MCF 10A (cell line): ENCODE data around the gene CD34. TPM values are rescaled to one million over a fixed set of nuclear protein-coding genes. Genes with fewer than 3 reads are reported as not detected.
"Not testable (repeated sequence)": the region's sequence is repeated elsewhere in the genome, so short reads cannot be mapped to it uniquely, and the experiment has no call there.

Experiments
- BruUV-seq: library from RNA; stranded (reverse); fragments of 400-500 nt; replicated peaks from 2 replicates; lab custom pipeline; 2021; lab: Mats Ljungman, UMichigan
- CTCF ChIA-PET: fragments of 300-600 bp; sonication (Branson Sonifier 250); formaldehyde crosslinking; extraction: SDS; loops from one replicate; lab custom pipeline; 2021; ENCODE audit warnings: antibody characterized with exemption, inconsistent platforms; lab: Yijun Ruan, JAX
- POLR2A ChIA-PET: fragments of 300-600, 350-650 bp; sonication (Branson Sonifier 250); formaldehyde crosslinking; extraction: SDS; loops from one replicate; lab custom pipeline; 2020; ENCODE audit warnings: antibody characterized with exemption, inconsistent platforms; lab: Yijun Ruan, JAX
- DNase-seq: peaks from one replicate; pipeline ENCODE4 v3.0.0-alpha.2; 2018; ENCODE audit not compliant: unreplicated experiment
- H3K27ac Mint-ChIP-seq: one replicate; pipeline ENCODE4 v1.8.0; 2022; ENCODE audit warnings: mild to moderate bottlenecking, low read depth, mixed read lengths; ENCODE audit not compliant: unreplicated experiment
- H3K27me3 Mint-ChIP-seq: one replicate; pipeline ENCODE4 v1.8.0; 2022; ENCODE audit warnings: mixed read lengths; ENCODE audit not compliant: insufficient read depth, unreplicated experiment
- H3K36me3 Mint-ChIP-seq: one replicate; pipeline ENCODE4 v1.8.0; 2022; ENCODE audit warnings: mild to moderate bottlenecking, moderate library complexity, mixed read lengths; ENCODE audit not compliant: insufficient read depth, unreplicated experiment
- H3K4me1 Mint-ChIP-seq: one replicate; pipeline ENCODE4 v1.8.0; 2022; ENCODE audit warnings: mixed read lengths; ENCODE audit not compliant: insufficient read depth, unreplicated experiment
- H3K4me3 Mint-ChIP-seq: one replicate; pipeline ENCODE4 v1.8.0; 2022; ENCODE audit warnings: mild to moderate bottlenecking, moderate library complexity, mixed read lengths; ENCODE audit not compliant: unreplicated experiment
- H3K9me3 Mint-ChIP-seq: one replicate; pipeline ENCODE4 v1.8.0; 2022; ENCODE audit warnings: mixed read lengths; ENCODE audit not compliant: unreplicated experiment
- CTCF ChIP-seq: fragments of 200-600 bp; IDR thresholded peaks from one replicate; pipeline ENCODE4 v1.8.0; 2022; ENCODE audit warnings: antibody characterized with exemption, mild to moderate bottlenecking; ENCODE audit not compliant: unreplicated experiment
- intact Hi-C: fragments of 100-400 bp; cut with micrococcal nuclease; formaldehyde crosslinking; loops from 2 replicates; pipeline ENCODE4 v1.14.1; 2022
- total RNA-seq: library from RNA; stranded (reverse); gene quantifications from 2 replicates; pipeline ENCODE4 v1.2.3, GENCODE V29; 2022

Gene CD34
- total RNA-seq, 1 experiment from 2014 or later = not detected

GRCh38 chr1:207933205-207933800, 22.4 kb upstream of the CD34 start:
- Mint-ChIP-seq H3K27me3 (peaks cover under 1% of the 10 kb centered on the region), H3K4me1 (peaks cover 6% of the 10 kb centered on the region), H3K27ac (no peak overlapping the region), H3K36me3 (no peaks in the 10 kb centered on the region), H3K4me3 (no peak overlapping the region), H3K9me3 (no peaks in the 10 kb centered on the region)
- ChIA-PET POLR2A (interaction anchor here (1.3 kb wide), 1 partner anchor 12 kb away, joined by 4 read pairs; no protein-coding TSS in a partner anchor), CTCF (interaction anchor here (0.7 to 1.1 kb wide), 3 partner anchors 8 to 48 kb away, joined by 3 read pairs; no protein-coding TSS in a partner anchor)
- TF ChIP-seq CTCF = no peak
- intact Hi-C loops = no loop called here
- no peak for DNase-seq
- no TSS peak for BruUV-seq

- H3K4me3 Mint-ChIP-seq = no peak overlapping the region
- no peak overlapping the region for H3K27ac Mint-ChIP-seq
- no peak for TF ChIP-seq CTCF
- intact Hi-C loops = no loop called here
- H3K27me3 Mint-ChIP-seq = peaks cover 22% of the 10 kb centered on the region
- ChIA-PET CTCF (interaction anchor here (0.6 to 3.9 kb wide), 6 partner anchors 30 to 130 kb away, joined by 3 to 20 read pairs (median 8); no protein-coding TSS in a partner anchor), POLR2A (interaction anchor here (0.5 to 1.2 kb wide), 5 partner anchors 18 to 558 kb away, joined by 3 read pairs; no protein-coding TSS in a partner anchor)
- H3K9me3 Mint-ChIP-seq = no peaks in the 10 kb centered on the region
- DNase-seq = no peak
- BruUV-seq = no TSS peak
- H3K4me1 Mint-ChIP-seq = no peaks in the 10 kb centered on the region
- H3K36me3 Mint-ChIP-seq = no peaks in the 10 kb centered on the region
These were observed 16.1 kb upstream of the CD34 start for GRCh38 chr1:207926984-207927383.

- ChIA-PET CTCF (interaction anchor here (0.6 to 3.9 kb wide), 5 partner anchors 12 to 349 kb away, joined by 3 to 20 read pairs (median 13); no protein-coding TSS in a partner anchor), POLR2A (interaction anchor here (0.9 to 3.0 kb wide), 3 partner anchors 10 to 21 kb away, joined by 3 to 10 read pairs (median 3); no protein-coding TSS in a partner anchor)
- H3K27ac Mint-ChIP-seq, DNase-seq, H3K4me3 Mint-ChIP-seq, H3K9me3 Mint-ChIP-seq, BruUV-seq, intact Hi-C loops, H3K4me1 Mint-ChIP-seq, H3K36me3 Mint-ChIP-seq: not testable (repeated sequence)
- peaks cover 32% of the 10 kb centered on the region for H3K27me3 Mint-ChIP-seq
These were observed 15.0 kb upstream of the CD34 start for GRCh38 chr1:207925969-207926368.

GRCh38 chr1:207925210-207925609, 14.3 kb upstream of the CD34 start:
- intact Hi-C loops = no loop called here
- Mint-ChIP-seq H3K27ac (no peak overlapping the region), H3K4me1 (no peaks in the 10 kb centered on the region), H3K36me3 (no peaks in the 10 kb centered on the region), H3K9me3 (no peaks in the 10 kb centered on the region), H3K4me3 (no peak overlapping the region), H3K27me3 (peaks cover 33% of the 10 kb centered on the region)
- DNase-seq = no peak
- no peak for TF ChIP-seq CTCF
- BruUV-seq = no TSS peak
- POLR2A ChIA-PET = interaction anchor here (0.5 to 3.0 kb wide), 4 partner anchors 10 to 884 kb away, joined by 3 to 10 read pairs (median 3); no protein-coding TSS in a partner anchor
- CTCF ChIA-PET = interaction anchor here (0.5 to 3.9 kb wide), 7 partner anchors 8 to 1406 kb away, joined by 3 to 20 read pairs (median 12); no protein-coding TSS in a partner anchor
